Astrocyte (in vitro differentiated cells and primary cell): ENCODE measurements around the gene CD2.

Experiments
- CTCF ChIP-seq: IDR thresholded peaks from 2 replicates; pipeline ENCODE4 v1.5.1; 2011; ENCODE audit warnings: low read depth, mild to moderate bottlenecking, inconsistent platforms, low read length, moderate library complexity; ENCODE audit not compliant: insufficient read depth
- EZH2 ChIP-seq: IDR thresholded peaks from 2 replicates; pipeline ENCODE4 v1.6.1; 2012; ENCODE audit warnings: mild to moderate bottlenecking, low read length, inconsistent platforms; ENCODE audit not compliant: insufficient read depth

- TF ChIP-seq CTCF (no peak), EZH2 (no peak)
Observed at GRCh38 chr1:116805398-116805797, 51.2 kb downstream of the CD2 start.
